Pons (tissue), 1 donor: ENCODE measurements around the gene RNF19B.

ENCODE experiments used
- DNase-seq: peaks from one replicate; pipeline ENCODE4 v3.0.0-alpha.2; 2016; ENCODE audit warnings: low spot score

RNF19B gene

DNA sequence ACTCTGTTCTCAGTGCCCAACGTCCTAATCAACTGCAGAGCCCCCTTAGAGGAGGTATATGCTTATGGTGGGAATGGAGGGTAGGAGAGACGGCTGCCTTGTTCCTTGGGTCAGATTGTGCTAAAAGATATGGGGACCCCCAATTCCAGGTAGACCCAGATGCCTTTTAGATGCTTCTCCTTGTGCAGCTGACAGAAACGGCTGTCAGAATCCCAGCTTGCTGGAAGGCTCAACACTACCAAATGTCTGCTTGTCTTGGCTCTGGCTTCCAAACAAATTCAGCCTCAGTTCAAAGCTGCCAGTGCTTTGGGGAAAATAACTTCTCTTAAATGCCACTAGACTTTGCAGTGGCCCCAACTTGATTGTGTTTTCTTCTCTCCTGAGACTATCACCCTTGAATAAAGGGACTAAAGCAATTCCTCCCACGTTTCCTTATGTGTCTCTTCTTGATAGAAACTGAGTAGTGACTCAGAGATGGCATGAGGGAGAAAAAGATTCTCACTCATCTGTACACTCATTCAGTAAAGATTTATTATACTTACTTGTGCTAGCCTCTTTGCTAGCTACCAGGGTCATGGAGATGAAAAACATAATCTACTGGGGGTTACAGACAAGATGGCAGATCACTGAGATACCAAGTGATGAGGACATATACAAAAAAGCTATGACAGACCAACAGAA, 3.4 kb upstream of the RNF19B start:
- DNase-seq = no peak

DNA sequence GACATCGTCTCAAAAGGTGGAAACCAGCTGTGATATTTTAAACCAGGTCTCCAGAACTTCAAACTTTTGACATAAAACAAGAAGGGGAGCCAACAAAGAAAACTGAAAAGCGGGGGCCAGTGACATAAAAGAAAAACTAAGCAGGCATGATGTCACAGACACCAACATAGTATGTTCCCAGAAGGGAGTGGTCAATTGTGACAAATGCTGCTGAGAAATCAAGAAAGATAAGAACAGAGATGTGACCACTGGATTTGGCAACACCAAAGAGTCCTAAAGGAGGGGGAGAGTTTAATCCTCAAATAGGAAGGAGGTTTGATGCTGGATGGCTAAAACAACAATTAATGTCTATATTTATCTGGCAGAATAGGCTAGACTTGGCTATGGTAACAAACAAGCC, 2.3 kb upstream of the RNF19B start:
- no peak for DNase-seq

DNA sequence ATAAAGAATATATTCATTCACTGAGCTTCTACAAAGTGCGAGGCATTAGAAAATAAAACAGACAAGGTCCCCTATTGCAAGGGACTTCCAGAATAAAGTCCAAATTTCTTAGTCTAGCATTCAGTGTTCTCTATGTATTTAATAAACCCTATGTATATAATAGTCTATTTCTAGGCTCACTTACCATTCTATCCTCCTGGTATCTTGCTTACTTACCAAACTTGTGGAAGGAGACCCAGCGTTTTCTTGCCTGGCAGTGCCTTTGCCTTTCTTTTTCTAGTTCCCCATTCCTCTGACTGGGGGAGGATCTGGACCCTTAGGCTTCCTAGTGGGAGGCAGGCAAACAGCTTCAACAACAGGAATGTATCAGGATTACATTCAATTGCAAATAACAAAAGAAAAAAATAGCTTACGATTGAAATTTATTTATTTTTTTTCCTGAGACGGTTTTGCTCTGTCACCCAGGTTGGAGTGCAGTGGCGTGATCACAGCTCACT, 690 bp upstream of the RNF19B start:
- no peak for DNase-seq

DNA sequence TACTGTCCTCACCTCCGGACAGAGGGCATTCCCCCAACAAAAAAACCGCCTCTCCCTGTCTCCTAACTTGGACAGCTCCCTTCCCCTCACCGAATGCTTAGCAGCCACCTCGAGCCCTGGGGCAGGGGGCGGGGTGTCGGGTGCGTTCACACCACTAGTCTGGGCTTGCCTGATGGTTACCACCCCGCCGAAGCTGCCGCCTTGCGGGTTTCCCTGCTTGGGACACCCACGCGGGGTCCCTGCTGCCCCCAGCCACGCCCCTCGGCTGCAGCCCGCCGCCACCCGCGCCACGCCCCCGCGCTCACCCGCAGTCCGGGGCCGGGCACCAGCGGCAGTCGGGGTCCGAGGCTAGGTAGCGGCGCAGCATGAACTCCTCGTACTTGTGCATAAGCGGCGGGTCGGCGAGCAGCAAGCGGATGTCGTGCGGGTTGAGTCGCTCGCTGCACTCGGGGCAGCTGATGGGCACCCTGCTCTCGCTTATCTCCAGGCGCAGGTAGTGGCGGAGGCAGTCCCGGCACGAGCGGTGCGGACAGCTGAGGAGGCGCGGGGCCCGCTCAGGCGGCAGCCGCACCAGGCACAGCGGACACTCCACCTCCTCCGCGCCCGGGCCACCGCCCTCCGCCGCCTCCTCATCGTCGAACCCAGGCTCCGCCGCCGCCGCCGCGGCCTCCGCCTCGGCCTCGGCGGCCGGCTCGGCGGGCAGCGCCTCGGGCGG, 706 bp downstream of the RNF19B start:
- DNase-seq = no peak

GRCh38 chr1:32962248-32962896, 2.2 kb downstream of the RNF19B start:
- no peak for DNase-seq

DNA sequence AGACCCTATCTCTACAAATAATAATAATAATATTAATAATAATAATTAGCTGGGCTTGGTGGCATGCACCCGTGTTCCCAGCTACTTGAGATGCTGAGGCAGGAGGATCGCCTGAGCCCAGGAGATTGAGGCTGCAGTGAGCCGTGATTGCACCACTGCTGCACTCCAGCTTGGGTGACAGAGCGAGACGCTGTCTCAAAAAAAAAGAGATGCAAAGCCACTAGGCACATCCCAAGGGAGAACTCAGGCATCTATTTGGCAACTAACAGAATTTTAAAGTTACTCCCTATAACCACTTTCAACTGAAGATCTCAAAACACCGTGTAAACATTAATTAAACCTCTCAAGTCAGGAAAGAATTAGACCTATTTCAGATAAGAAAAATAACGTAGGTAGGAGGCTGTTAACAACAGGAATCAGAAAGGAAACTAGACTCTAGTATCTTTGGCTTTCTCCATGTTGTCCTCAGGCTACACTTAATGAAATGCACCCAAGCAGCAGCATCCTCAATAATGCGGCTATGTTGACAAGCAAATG, 3.7 kb downstream of the RNF19B start:
- DNase-seq = no peak

GRCh38 chr1:32960342-32960741, 4.3 kb downstream of the RNF19B start:
- DNase-seq = no peak

DNA sequence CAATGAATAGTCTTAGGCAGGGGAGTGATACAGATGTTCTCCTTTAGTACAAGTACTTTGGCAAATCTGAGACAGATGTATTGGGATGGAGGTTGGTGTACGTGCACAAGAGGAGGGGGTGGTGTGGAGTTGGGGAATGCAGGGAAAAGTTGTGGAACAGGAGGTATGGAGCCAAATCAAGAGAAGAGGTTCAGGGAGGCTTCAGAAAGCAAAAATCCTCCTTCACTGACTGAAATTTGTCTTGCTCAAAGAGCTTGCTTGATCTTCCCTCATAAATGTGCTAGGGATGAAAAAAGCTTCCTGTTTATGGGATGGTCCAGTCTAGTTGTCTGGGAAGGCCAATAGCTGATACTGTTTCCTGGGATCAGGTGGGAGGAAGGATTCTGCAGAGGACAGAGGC, 5.8 kb downstream of the RNF19B start:
- DNase-seq = no peak

DNA sequence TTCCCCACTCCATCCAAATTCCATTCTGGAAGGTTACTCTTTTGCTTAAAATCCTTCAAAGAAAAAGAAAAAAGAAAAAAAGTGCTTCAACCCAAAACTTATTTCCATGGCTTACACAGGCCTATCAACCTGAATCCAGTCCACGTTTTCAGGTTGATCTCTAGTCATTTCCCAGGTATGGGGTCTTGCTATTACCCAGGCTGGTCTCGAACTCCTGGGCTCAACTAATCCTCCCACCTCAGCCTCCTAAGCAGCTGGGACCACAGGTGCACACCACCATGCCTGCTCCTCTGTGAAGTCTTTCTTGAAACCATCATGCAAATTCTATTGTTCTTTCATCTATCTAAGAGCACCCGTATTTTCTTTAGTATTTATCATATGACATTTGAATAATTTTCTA, 7.6 kb downstream of the RNF19B start:
- no peak for DNase-seq

GRCh38 chr1:32954168-32954567, 10.4 kb downstream of the RNF19B start:
- no peak for DNase-seq

- no peak for DNase-seq
These were observed 11.1 kb downstream of the RNF19B start for GRCh38 chr1:32953495-32953894.

DNA sequence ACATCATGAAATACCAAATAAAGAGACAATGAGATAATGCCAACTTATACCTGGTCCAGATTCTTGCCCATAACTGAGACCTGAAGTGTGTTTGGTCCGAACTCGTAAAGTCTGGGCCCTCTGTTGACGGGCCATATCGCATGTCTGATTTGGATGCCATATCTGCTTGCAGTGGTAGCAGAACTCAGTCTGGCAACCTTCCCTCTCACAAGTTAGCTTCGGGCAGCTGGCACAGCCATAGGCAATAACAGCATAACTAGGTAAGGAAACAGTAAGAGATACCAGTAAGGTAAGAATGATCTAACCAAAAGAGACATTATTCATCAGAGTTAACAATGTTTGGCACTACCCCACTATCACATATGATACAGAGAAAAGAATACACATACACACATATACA, 15.1 kb downstream of the RNF19B start:
- no peak for DNase-seq

DNA sequence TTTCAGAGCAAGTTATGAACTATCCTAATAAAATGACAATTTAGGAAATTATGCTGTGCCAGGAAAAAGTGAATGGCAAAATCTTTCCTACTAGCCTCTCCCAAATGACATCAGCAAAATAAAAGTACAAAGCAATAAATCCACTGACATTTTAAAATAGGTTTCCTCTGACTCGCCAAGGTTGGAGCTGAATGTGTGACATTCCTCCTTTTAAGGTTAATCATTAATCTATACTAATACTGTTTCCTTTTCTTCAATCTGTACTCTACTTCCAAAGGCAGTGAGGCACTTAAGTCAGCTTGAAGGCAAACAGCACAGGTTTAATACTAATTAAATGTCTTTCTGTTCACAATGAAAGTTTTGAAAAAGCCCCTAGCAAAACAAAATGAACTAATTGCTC, 15.7 kb downstream of the RNF19B start:
- DNase-seq = no peak

DNA sequence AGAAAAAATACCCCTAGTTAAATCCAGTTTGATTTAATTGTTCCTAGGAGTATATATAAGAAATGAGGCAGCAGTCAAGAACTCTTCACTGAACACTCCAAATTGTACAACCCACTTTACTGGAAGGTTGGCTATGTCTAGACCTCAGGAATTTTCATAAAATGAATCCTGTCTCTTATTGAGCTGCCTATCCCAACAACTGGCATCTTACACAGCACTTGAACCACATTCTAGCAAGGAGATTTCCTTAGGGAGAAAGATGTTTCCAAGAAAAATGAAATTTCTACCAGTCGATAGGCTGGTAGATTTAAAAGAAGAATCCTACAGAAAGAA, 16.3 kb downstream of the RNF19B start:
- DNase-seq = no peak

- no peak for DNase-seq
These were observed 16.8 kb downstream of the RNF19B start for GRCh38 chr1:32947669-32948389.

GRCh38 chr1:32946413-32946812, 18.2 kb downstream of the RNF19B start:
- no peak for DNase-seq

DNA sequence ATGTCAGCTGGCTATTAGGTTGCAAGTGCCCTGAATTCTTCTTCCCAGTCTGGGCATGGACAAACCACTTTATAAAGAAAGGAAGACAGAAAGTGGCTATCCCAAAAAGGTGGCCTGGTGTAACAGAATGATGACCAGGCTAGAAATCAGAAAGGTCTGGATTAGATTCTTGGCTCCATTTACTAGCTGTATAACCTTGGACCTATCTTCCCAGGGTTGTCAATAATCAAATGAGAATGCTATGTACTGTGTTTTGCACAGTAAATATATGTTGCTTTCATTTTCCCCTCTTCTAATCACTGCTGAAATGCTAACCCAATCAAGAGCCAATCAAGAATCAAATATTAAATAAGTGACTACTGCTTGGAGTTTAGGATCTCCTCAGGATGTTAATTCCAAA, 20.4 kb downstream of the RNF19B start:
- DNase-seq = no peak

GRCh38 chr1:32939655-32940371, 24.8 kb downstream of the RNF19B start:
- DNase-seq = peak; percentile 69

DNA sequence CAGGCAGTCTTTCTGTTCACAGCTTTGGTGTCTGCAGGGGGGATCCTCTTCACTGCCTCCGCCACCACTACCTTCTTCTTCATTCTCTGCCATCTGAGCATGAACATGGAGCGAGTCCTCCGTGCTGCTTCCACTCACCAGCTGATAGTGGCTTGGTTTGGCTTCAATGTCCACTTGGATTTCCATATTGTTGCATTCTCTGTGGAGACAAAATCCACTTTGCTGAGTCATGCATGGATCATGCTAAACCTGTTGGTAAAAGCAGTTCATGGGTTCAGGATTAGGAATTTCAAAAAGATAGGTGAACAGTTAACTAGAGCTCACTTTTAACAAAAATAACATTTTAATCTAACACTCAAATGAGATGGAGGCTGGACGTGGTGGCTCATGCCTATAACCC, 27.5 kb downstream of the RNF19B start:
- no peak for DNase-seq

DNA sequence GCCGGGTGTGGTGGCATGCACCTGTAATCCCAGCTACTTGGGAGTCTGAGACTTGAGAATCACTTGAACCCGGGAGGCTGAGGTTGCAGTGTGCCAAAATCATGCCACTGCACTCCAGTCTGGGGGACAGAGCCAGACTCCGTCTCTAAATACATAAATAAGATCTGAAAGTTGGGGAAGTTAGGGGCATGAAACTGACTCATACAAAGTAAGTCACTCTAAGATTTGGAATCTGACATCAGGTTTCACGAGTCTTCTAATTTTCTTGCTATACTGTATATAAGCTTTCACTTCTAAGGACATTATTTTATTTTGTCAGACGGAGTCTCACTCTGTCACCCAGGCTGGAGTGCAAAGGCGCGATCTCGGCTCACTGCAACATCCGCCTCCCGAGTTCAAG, 30.1 kb downstream of the RNF19B start:
- no peak for DNase-seq

- peak; percentile 20 for DNase-seq
These were observed 30.8 kb downstream of the RNF19B start for GRCh38 chr1:32933742-32934322.
